HepG2 (cell line): Measurements from ENCODE around the gene ALCAM. TPM values are rescaled to one million over a fixed set of nuclear protein-coding genes. Genes with fewer than 3 reads are reported as not detected.

Experiments
- ATAC-seq: fragments of 200-7000 bp; cut with Tn5 transposase; 3 replicates; pipeline ENCODE4 v1.9.1; 2020; ENCODE audit warnings: mild to moderate bottlenecking, moderate library complexity
- BruUV-seq: library from RNA; stranded (reverse); fragments of 400-500 nt; replicated peaks from 2 replicates; lab custom pipeline; 2021; lab: Mats Ljungman, UMichigan
- CTCF ChIA-PET: fragments of 300-600 bp; formaldehyde crosslinking; extraction: SDS; loops from one replicate; lab custom pipeline; 2021; ENCODE audit warnings: low total read pairs, inconsistent platforms, low intra/inter-chr PET ratio; lab: Yijun Ruan, JAX
- POLR2A ChIA-PET: fragments of 350-600 bp; sonication (Branson Sonifier 250); formaldehyde crosslinking; loops from one replicate; lab custom pipeline; 2020; ENCODE audit warnings: antibody characterized with exemption, inconsistent platforms; lab: Yijun Ruan, JAX
- DNase-seq: peaks from one replicate; pipeline ENCODE4 v3.0.0-alpha.2; 2015; ENCODE audit warnings: low spot score
- FAIRE-seq: peaks from 3 replicates; lab custom pipeline; 2011; peaks lifted over from hg19 to GRCh38; lab: Jason Lieb, UNC
- H2AFZ ChIP-seq: one replicate; pipeline ENCODE4 v1.6.1; 2011; ENCODE audit warnings: low read length, inconsistent platforms
- H3K27ac ChIP-seq: fragments of 300-600 bp; 3 replicates; pipeline ENCODE4 v1.8.0; 2011; ENCODE audit warnings: mixed run types, mild to moderate bottlenecking, mixed read lengths, low read length, inconsistent platforms; ENCODE audit not compliant: insufficient read depth; ENCODE audit errors: extremely low read length
- H3K27me3 ChIP-seq, 2 experiments: fragments of 200-600 bp in 1 of 2; 2 replicates in 1 of 2; 3 replicates in 1 of 2; pipeline versions ENCODE4 v1.6.0 to v1.8.0; 2011; ENCODE audit warnings: low read length in 2 of 2, mild to moderate bottlenecking in 2 of 2, moderate library complexity in 2 of 2, inconsistent platforms in 1 of 2; ENCODE audit not compliant: insufficient read depth in 2 of 2, control insufficient read depth in 1 of 2
- H3K36me3 ChIP-seq, 2 experiments: fragments of 200-600 bp in 1 of 2; replicated peaks in 1 of 2; 2 replicates in 1 of 2; 3 replicates in 1 of 2; pipeline versions ENCODE4 v1.5.1 to v1.8.0; 2011; ENCODE audit warnings: low read length in 2 of 2, inconsistent platforms in 1 of 2; ENCODE audit not compliant: insufficient read depth in 2 of 2, control insufficient read depth in 1 of 2
- H3K4me1 ChIP-seq: 2 replicates; pipeline ENCODE4 v1.5.1; 2012; ENCODE audit warnings: low read length, inconsistent platforms; ENCODE audit not compliant: insufficient read depth
- H3K4me2 ChIP-seq: 2 replicates; pipeline ENCODE4 v1.6.0; 2011; ENCODE audit warnings: low read depth, low read length, inconsistent platforms
- H3K4me3 ChIP-seq, 3 experiments: fragments of 200-600 bp in 1 of 3; sonication (generic), shearing (Covaris generic) in 1 of 3; replicated peaks in 1 of 3; 2 replicates each; pipeline ENCODE4 v1.5.1; 2011 to 2016; ENCODE audit warnings: low read length in 3 of 3, inconsistent platforms in 2 of 3, low read depth in 2 of 3, mild to moderate bottlenecking in 2 of 3, control low read depth in 1 of 3, mixed read lengths in 1 of 3; ENCODE audit not compliant: insufficient read depth in 1 of 3
- H3K79me2 ChIP-seq: one replicate; pipeline ENCODE4 v1.6.1; 2011; ENCODE audit warnings: low read length, inconsistent platforms; ENCODE audit not compliant: insufficient read depth
- H3K9ac ChIP-seq: 2 replicates; pipeline ENCODE4 v1.6.0; 2011; ENCODE audit warnings: mild to moderate bottlenecking, low read depth, low read length, inconsistent platforms; ENCODE audit not compliant: insufficient read depth
- H3K9me3 ChIP-seq: 2 replicates; pipeline ENCODE4 v1.5.1; 2012; ENCODE audit warnings: mild to moderate bottlenecking, low read length
- H4K20me1 ChIP-seq: 2 replicates; pipeline ENCODE4 v1.6.0; 2011; ENCODE audit warnings: inconsistent platforms, mild to moderate bottlenecking, low read length, moderate library complexity; ENCODE audit not compliant: insufficient read depth
- GLI4 ChIP-seq: sonication (generic); formaldehyde crosslinking; IDR thresholded peaks from 2 replicates; pipeline ENCODE4 v1.5.1; 2020; ENCODE audit warnings: missing genetic modification reagents, mild to moderate bottlenecking, moderate library complexity, borderline replicate concordance
- MXD4 ChIP-seq: IDR thresholded peaks from 2 replicates; pipeline ENCODE4 v1.6.1; 2016; ENCODE audit warnings: mild to moderate bottlenecking, missing biosample characterization, missing genetic modification reagents
- TRIM22 ChIP-seq: fragments of 450-650 bp; IDR thresholded peaks from 2 replicates; pipeline ENCODE4 v1.6.1; 2017
- ZFP36L2 ChIP-seq: sonication (generic); formaldehyde crosslinking; IDR thresholded peaks from 2 replicates; pipeline ENCODE4 v1.4.0; 2020; ENCODE audit warnings: missing genetic modification reagents
- ZMYM3 ChIP-seq: sonication (generic); formaldehyde crosslinking; IDR thresholded peaks from 2 replicates; pipeline ENCODE4 v1.5.1; 2020; ENCODE audit warnings: mild to moderate bottlenecking, missing genetic modification reagents
- ZNF337 ChIP-seq: sonication (generic); formaldehyde crosslinking; IDR thresholded peaks from 2 replicates; pipeline ENCODE4 v1.5.1; 2020; ENCODE audit warnings: missing genetic modification reagents, low read depth, mild to moderate bottlenecking, borderline replicate concordance
- ZNF350 ChIP-seq: sonication (generic); formaldehyde crosslinking; IDR thresholded peaks from 2 replicates; pipeline ENCODE4 v1.4.0; 2020; ENCODE audit warnings: mild to moderate bottlenecking, low read depth, missing genetic modification reagents, borderline replicate concordance
- ZNF546 ChIP-seq: sonication (generic); formaldehyde crosslinking; conservative IDR thresholded peaks from 2 replicates; pipeline ENCODE4 v1.8.1; 2023; ENCODE audit warnings: mild to moderate bottlenecking, missing genetic modification reagents
- WGBS: methylation state at CpG from one replicate; pipeline ENCODE4 v1.1.6; 2017; ENCODE audit warnings: low lambda C conversion rate; 5-methylcytosine and 5-hydroxymethylcytosine counted together
- in situ Hi-C: cut with HindIII; loops from 2 replicates; pipeline ENCODE4 v1.10.0; 2017; ENCODE audit warnings: low pct_unique_long_range_greater_than_20kb; ENCODE audit not compliant: extremely low pct_ligation_motif_present
- intact Hi-C: fragments of 100-400 bp; cut with micrococcal nuclease; formaldehyde crosslinking; loops from one replicate; pipeline ENCODE4 v1.10.0; 2022; ENCODE audit not compliant: unreplicated experiment
- polyA plus RNA-seq, 8 experiments: library from polyadenylated mRNA; depleted of rRNA in 3 of 8; stranded (reverse) in 7 of 8; unstranded in 1 of 8; fragments of >200 nt; fragmentation: Illumina TruSeq in 4 of 8; extraction: Trizol in 4 of 8; gene quantifications; 2 replicates each; pipeline versions ENCODE4 v1.2.1 to v1.2.3, GENCODE V29; 2011 to 2016; ENCODE audit warnings: low read depth in 4 of 8, missing spikeins in 1 of 8, mixed read lengths in 1 of 8; ENCODE audit not compliant: insufficient read depth in 1 of 8
- total RNA-seq, 5 experiments: library from RNA; depleted of rRNA; stranded (reverse); fragments of >200 nt; fragmentation: Illumina TruSeq; extraction: Trizol; gene quantifications; 2 replicates each; pipeline ENCODE4 v1.2.3, GENCODE V29; 2016; ENCODE audit warnings: low read depth in 1 of 5
- TF ChIP-seq, protein P1 (sequence below): sonication (generic); formaldehyde crosslinking; IDR thresholded peaks from 2 replicates; pipeline ENCODE4 v1.4.0; 2020; ENCODE audit warnings: missing genetic modification reagents
- TF ChIP-seq, protein P2 (sequence below): sonication (generic); formaldehyde crosslinking; IDR thresholded peaks from 2 replicates; pipeline ENCODE4 v1.4.0; 2020; ENCODE audit warnings: mild to moderate bottlenecking, missing genetic modification reagents
- TF ChIP-seq, protein P3 (sequence below): sonication (generic); formaldehyde crosslinking; IDR thresholded peaks from 2 replicates; pipeline ENCODE4 v1.4.0; 2020; ENCODE audit warnings: missing genetic modification reagents
- TF ChIP-seq, protein P4 (sequence below): sonication (generic); formaldehyde crosslinking; IDR thresholded peaks from 2 replicates; pipeline ENCODE4 v1.5.0; 2020; ENCODE audit warnings: mild to moderate bottlenecking, missing genetic modification reagents

ALCAM gene
- total and polyA plus RNA-seq, 2 of the 13 experiments (the other 11 are each of a cell fraction or from before 2014, with no cell fraction given), result 26.0 to 33.1 TPM

DNA sequence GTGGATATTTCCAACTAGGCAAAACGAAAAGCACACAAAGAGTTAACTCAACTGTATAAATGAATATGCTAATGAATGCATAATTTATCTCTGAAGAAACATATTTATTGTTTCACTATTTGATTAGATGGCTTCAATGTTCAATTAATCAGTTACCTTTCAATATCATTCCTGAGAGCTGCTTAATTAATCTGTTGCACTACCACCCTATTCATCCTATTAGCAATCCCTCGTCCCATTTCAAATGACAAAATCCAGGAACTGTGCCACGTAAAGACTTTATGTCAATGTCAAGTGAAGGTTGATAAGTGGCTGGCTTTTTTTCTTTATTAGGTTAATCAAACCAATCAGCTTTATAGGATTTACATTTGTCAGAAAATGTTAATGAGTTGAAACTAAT, 82.7 kb downstream of the ALCAM start:
- no peaks in the 10 kb centered on the region for H3K36me3 ChIP-seq
- DNase-seq (no peak), FAIRE-seq (no peak), ATAC-seq (no peak)
- no peak overlapping the region for H2AFZ ChIP-seq
- H3K9me3 ChIP-seq, result no peaks in the 10 kb centered on the region
- ChIA-PET CTCF (no interaction called here), POLR2A (no interaction called here)
- intact Hi-C loops, result no loop called here
- H3K4me2 ChIP-seq, result no peak overlapping the region
- BruUV-seq, result no TSS peak
- no peak overlapping the region for H3K27ac ChIP-seq
- no peak for TF ChIP-seq ZNF337 (CRISPR knock-in tag)
- TF ChIP-seq, protein P1, sequence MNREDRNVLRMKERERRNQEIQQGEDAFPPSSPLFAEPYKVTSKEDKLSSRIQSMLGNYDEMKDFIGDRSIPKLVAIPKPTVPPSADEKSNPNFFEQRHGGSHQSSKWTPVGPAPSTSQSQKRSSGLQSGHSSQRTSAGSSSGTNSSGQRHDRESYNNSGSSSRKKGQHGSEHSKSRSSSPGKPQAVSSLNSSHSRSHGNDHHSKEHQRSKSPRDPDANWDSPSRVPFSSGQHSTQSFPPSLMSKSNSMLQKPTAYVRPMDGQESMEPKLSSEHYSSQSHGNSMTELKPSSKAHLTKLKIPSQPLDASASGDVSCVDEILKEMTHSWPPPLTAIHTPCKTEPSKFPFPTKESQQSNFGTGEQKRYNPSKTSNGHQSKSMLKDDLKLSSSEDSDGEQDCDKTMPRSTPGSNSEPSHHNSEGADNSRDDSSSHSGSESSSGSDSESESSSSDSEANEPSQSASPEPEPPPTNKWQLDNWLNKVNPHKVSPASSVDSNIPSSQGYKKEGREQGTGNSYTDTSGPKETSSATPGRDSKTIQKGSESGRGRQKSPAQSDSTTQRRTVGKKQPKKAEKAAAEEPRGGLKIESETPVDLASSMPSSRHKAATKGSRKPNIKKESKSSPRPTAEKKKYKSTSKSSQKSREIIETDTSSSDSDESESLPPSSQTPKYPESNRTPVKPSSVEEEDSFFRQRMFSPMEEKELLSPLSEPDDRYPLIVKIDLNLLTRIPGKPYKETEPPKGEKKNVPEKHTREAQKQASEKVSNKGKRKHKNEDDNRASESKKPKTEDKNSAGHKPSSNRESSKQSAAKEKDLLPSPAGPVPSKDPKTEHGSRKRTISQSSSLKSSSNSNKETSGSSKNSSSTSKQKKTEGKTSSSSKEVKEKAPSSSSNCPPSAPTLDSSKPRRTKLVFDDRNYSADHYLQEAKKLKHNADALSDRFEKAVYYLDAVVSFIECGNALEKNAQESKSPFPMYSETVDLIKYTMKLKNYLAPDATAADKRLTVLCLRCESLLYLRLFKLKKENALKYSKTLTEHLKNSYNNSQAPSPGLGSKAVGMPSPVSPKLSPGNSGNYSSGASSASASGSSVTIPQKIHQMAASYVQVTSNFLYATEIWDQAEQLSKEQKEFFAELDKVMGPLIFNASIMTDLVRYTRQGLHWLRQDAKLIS (CRISPR knock-in tag), result no peak
- TF ChIP-seq, protein P2, sequence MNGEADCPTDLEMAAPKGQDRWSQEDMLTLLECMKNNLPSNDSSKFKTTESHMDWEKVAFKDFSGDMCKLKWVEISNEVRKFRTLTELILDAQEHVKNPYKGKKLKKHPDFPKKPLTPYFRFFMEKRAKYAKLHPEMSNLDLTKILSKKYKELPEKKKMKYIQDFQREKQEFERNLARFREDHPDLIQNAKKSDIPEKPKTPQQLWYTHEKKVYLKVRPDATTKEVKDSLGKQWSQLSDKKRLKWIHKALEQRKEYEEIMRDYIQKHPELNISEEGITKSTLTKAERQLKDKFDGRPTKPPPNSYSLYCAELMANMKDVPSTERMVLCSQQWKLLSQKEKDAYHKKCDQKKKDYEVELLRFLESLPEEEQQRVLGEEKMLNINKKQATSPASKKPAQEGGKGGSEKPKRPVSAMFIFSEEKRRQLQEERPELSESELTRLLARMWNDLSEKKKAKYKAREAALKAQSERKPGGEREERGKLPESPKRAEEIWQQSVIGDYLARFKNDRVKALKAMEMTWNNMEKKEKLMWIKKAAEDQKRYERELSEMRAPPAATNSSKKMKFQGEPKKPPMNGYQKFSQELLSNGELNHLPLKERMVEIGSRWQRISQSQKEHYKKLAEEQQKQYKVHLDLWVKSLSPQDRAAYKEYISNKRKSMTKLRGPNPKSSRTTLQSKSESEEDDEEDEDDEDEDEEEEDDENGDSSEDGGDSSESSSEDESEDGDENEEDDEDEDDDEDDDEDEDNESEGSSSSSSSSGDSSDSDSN (CRISPR knock-in tag), result no peak
- TF ChIP-seq MXD4 (CRISPR knock-in tag), result no peak
- TF ChIP-seq TRIM22, result no peak
- no peak for TF ChIP-seq GLI4 (CRISPR knock-in tag)
- TF ChIP-seq ZMYM3 (CRISPR knock-in tag), result no peak
- no peak for TF ChIP-seq ZNF546
- no peak for TF ChIP-seq ZNF350 (CRISPR knock-in tag)
- TF ChIP-seq, protein P3, sequence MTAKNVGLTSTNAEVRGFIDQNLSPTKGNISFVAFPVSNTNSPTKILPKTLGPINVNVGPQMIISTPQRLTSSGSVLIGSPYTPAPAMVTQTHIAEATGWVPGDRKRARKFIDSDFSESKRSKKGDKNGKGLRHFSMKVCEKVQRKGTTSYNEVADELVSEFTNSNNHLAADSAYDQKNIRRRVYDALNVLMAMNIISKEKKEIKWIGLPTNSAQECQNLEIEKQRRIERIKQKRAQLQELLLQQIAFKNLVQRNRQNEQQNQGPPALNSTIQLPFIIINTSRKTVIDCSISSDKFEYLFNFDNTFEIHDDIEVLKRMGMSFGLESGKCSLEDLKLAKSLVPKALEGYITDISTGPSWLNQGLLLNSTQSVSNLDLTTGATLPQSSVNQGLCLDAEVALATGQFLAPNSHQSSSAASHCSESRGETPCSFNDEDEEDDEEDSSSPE (CRISPR knock-in tag), result no peak
- TF ChIP-seq ZFP36L2 (CRISPR knock-in tag), result no peak
- TF ChIP-seq, protein P4, sequence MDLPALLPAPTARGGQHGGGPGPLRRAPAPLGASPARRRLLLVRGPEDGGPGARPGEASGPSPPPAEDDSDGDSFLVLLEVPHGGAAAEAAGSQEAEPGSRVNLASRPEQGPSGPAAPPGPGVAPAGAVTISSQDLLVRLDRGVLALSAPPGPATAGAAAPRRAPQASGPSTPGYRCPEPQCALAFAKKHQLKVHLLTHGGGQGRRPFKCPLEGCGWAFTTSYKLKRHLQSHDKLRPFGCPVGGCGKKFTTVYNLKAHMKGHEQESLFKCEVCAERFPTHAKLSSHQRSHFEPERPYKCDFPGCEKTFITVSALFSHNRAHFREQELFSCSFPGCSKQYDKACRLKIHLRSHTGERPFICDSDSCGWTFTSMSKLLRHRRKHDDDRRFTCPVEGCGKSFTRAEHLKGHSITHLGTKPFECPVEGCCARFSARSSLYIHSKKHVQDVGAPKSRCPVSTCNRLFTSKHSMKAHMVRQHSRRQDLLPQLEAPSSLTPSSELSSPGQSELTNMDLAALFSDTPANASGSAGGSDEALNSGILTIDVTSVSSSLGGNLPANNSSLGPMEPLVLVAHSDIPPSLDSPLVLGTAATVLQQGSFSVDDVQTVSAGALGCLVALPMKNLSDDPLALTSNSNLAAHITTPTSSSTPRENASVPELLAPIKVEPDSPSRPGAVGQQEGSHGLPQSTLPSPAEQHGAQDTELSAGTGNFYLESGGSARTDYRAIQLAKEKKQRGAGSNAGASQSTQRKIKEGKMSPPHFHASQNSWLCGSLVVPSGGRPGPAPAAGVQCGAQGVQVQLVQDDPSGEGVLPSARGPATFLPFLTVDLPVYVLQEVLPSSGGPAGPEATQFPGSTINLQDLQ (CRISPR knock-in tag), result no peak
- H3K4me3 ChIP-seq, result no peak overlapping the region
- in situ Hi-C loops, result no loop called here
- H3K4me1 ChIP-seq, result no peaks in the 10 kb centered on the region
- 94% methylated on average over 3 of the region's 3 CpGs for whole genome bisulfite sequencing
- no peak overlapping the region for H3K9ac ChIP-seq
- no peaks in the 10 kb centered on the region for H3K79me2 ChIP-seq
- no peaks in the 10 kb centered on the region for H3K27me3 ChIP-seq
- no peaks in the 10 kb centered on the region for H4K20me1 ChIP-seq
